ENCODE results near the gene INSIG1.

- TF ChIP-seq EZH2 (IDR thresholded peaks at IDR 0.05; ENCODE audit: insufficient read depth, poor library complexity, severe bottlenecking), result no peak
- TF ChIP-seq EZH2phosphoT487 (IDR thresholded peaks at IDR 0.05; ENCODE audit: insufficient read depth, low read depth), result no peak
These were observed 3.2 kb upstream of the INSIG1 start for GRCh38 chr7:155294511-155294778.
